ENCODE measurements around the gene OPN1SW.

The OPN1SW gene

DNA sequence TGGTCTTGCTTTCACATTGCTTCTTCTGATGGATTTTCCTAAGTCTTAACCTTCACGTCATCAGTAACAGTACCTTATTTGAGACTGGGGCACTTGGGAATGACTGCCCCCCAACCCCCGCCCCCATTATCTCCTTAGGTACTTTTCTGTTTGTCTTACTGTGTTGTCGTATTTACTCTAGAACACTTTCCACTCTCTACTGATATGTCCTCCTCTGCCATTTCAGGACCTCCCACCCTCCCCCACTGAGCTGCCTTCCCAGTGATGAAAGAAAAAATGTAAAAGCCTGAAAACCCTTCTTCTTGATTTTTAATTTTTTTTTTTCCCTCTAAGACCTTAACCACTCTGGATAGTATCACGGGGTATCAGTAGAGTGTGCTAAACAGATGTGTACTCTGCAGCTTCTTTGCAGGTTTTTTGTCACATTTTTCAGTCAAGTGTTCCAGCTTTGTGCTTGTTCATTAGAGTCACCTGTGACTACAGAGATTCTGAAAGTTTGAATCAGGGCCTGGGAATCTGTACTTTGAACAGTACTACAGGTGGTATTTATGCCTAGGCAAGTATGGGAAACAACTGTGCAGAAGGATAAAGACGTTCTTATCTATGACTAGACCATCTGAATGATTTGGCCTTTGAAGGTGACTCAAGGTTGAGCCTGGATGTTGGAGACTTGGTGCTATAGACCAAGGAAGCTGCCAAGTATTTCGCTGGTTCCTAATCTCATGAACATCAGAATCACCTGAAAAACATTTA is 28.1 kb downstream of the OPN1SW start:
- no peaks in the 10 kb centered on the region for H3K4me1 ChIP-seq
- no peaks in the 10 kb centered on the region for H3K27me3 ChIP-seq
- TF ChIP-seq CTCF (IDR thresholded peaks at IDR 0.05; ENCODE audit: low read depth, low read length), result no peak
- DNase-seq, result no peak
- peaks cover 50% of the 10 kb centered on the region for H3K36me3 ChIP-seq
- no peaks in the 10 kb centered on the region for H3K9me3 ChIP-seq
- H3K4me3 ChIP-seq (ENCODE audit: low read depth, low read length), result no peak overlapping the region

DNA sequence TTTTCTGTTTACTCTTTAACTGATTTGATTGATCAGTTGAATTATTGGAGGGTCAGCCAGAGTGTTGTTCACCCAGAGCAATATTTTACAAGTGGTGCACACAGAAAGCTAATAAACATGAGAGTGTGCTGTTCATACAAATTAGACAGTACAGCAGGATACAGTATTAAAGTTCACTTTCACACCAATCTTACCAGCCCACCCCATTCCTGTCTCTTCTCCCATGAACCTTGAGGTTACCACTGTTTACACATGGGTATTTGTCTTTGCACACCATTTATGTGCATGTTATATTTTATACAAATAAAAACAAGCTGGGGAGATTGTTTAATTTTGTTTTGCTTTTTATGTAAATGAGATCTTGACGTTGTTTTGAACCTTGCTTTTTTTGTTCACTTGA is 29.9 kb downstream of the OPN1SW start:
- no peak for DNase-seq
- no peaks in the 10 kb centered on the region for H3K9me3 ChIP-seq
- no peak overlapping the region for H3K4me3 ChIP-seq (ENCODE audit: low read depth, low read length)
- TF ChIP-seq CTCF (IDR thresholded peaks at IDR 0.05; ENCODE audit: low read depth, low read length), result no peak
- H3K27me3 ChIP-seq, result no peaks in the 10 kb centered on the region
- H3K36me3 ChIP-seq, result peaks cover 34% of the 10 kb centered on the region
- no peaks in the 10 kb centered on the region for H3K4me1 ChIP-seq

GRCh38 chr7:128744366-128744905 is 31.2 kb downstream of the OPN1SW start:
- TF ChIP-seq CTCF (IDR thresholded peaks at IDR 0.05; ENCODE audit: low read depth, low read length), result no peak
- Histone ChIP-seq H3K27me3 (no peaks in the 10 kb centered on the region), H3K4me1 (no peaks in the 10 kb centered on the region), H3K4me3 (ENCODE audit: low read depth, low read length) (no peak overlapping the region), H3K36me3 (peaks cover 23% of the 10 kb centered on the region), H3K9me3 (no peaks in the 10 kb centered on the region)
- no peak for DNase-seq

DNA sequence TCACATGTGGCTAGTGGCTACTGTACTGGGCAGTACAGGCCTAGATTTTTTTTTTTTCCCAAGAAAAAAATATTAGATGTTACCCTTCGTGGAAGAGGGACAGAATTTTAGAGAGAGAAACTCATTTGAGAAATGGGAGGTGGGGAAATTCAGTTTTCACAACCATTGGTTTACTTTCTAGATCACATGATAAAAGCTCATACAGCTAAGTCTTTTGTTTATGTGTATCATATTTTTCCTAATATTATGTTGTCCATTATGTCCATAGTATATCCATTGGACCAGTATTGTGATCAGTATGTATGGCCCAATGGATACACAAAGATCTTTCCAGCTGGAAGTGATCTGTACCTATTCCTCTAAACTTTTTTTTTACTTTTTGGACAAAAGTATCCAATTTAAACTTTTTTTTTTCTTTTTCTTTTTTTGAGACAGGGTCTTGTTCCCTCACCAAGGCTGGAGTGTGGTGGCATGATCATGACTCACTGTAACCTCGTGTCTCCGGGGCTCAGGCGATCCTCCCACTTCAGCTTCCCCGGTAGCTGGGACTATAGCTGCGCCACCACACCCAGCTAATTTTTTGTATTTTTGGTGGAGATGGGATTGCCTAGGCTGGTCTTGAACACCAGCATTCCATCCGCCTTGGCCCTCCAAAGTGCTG is 32.4 kb downstream of the OPN1SW start:
- peaks cover 3% of the 10 kb centered on the region for H3K4me1 ChIP-seq
- TF ChIP-seq CTCF (IDR thresholded peaks at IDR 0.05; ENCODE audit: low read depth, low read length), result no peak
- H3K4me3 ChIP-seq (ENCODE audit: low read depth, low read length), result no peak overlapping the region

DNA sequence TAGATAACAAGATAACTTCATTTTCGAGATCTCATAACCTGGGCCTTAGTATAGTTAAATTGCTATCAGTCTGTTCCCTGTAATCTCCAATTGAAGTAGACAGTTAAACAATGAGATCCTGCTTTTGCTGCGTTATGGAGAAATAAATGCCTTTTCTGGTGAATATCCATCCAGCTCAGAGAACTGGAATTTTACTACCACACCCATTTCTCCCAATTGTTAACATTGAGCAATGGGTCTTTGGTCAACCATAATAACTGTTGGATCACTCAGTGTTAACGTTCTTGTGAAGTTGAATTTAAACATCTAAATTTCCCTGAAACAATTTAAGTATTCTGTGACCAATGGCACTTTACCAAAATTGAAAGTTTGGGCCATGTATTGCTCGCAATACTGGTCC is 33.4 kb downstream of the OPN1SW start:
- H3K36me3 ChIP-seq, result 0 out of 2 replicates have a peak, but pooled peaks cover 4% of the 10 kb centered on the region
- TF ChIP-seq CTCF (IDR thresholded peaks at IDR 0.05; ENCODE audit: low read depth, low read length), result no peak
- DNase-seq, result no peak
- H3K4me1 ChIP-seq, result peaks cover 4% of the 10 kb centered on the region
- H3K9me3 ChIP-seq, result no peaks in the 10 kb centered on the region
- no peaks in the 10 kb centered on the region for H3K27me3 ChIP-seq
- no peak overlapping the region for H3K4me3 ChIP-seq (ENCODE audit: low read depth, low read length)

More for the DNA sequence above, 32.4 kb downstream of the OPN1SW start:
- no peak for DNase-seq
- Histone ChIP-seq H3K36me3 (peaks cover 11% of the 10 kb centered on the region), H3K9me3 (no peaks in the 10 kb centered on the region), H3K27me3 (no peaks in the 10 kb centered on the region)

GRCh38 chr7:128741491-128741890 is 34.1 kb downstream of the OPN1SW start:
- Histone ChIP-seq H3K4me1 (peaks cover 4% of the 10 kb centered on the region), H3K9me3 (no peaks in the 10 kb centered on the region), H3K36me3 (0 out of 2 replicates have a peak, but pooled peaks cover 2% of the 10 kb centered on the region), H3K27me3 (no peaks in the 10 kb centered on the region), H3K4me3 (ENCODE audit: low read depth, low read length) (no peak overlapping the region)
- no peak for TF ChIP-seq CTCF (IDR thresholded peaks at IDR 0.05; ENCODE audit: low read depth, low read length)
- DNase-seq, result no peak
